ENCODE data around the gene GALNT16.
A peak's percentile ranks its signal among the peaks of the same experiment; 100 is the strongest.

Gene GALNT16

GRCh38 chr14:69237584-69237983 lies 22.4 kb upstream of the GALNT16 start:
- Histone ChIP-seq H3K27me3 (ENCODE audit: control insufficient read depth in 1 of 2, insufficient read depth in 2 of 2, low read length in 2 of 2) (no peaks in the 10 kb centered on the region), H3K9me3 (ENCODE audit: control insufficient read depth in 2 of 2, low read length in 2 of 2) (no peaks in the 10 kb centered on the region), H3K4me1 (ENCODE audit: control insufficient read depth, insufficient read depth, low read length) (no peaks in the 10 kb centered on the region), H3K27ac (ENCODE audit: low read length) (no peak overlapping the region), H3K9ac (ENCODE audit: low read length in 2 of 2) (no peak overlapping the region), H3K4me3 (ENCODE audit: low read length in 2 of 2) (no peak overlapping the region), H3K36me3 (ENCODE audit: control insufficient read depth in 2 of 2, insufficient read depth in 2 of 2, low read length in 2 of 2) (peaks cover 48 to 58% of the 10 kb centered on the region in 2 donors)

GRCh38 chr14:69238883-69239282 lies 21.1 kb upstream of the GALNT16 start:
- no peaks in the 10 kb centered on the region for H3K27me3 ChIP-seq (ENCODE audit: control insufficient read depth in 1 of 2, insufficient read depth in 2 of 2, low read length in 2 of 2)
- no peaks in the 10 kb centered on the region for H3K9me3 ChIP-seq (ENCODE audit: control insufficient read depth in 2 of 2, low read length in 2 of 2)
- no peak overlapping the region for H3K4me3 ChIP-seq (ENCODE audit: low read length in 2 of 2)
- H3K4me1 ChIP-seq (ENCODE audit: control insufficient read depth, insufficient read depth, low read length) = no peaks in the 10 kb centered on the region
- H3K36me3 ChIP-seq (ENCODE audit: control insufficient read depth in 2 of 2, insufficient read depth in 2 of 2, low read length in 2 of 2) = peaks cover 48 to 58% of the 10 kb centered on the region in 2 donors
- H3K27ac ChIP-seq (ENCODE audit: low read length) = no peak overlapping the region
- H3K9ac ChIP-seq (ENCODE audit: low read length in 2 of 2) = no peak overlapping the region

GRCh38 chr14:69240527-69241173 lies 19.3 kb upstream of the GALNT16 start:
- Histone ChIP-seq H3K9ac (ENCODE audit: low read length in 2 of 2) (no peak overlapping the region), H3K27ac (ENCODE audit: low read length) (no peak overlapping the region), H3K9me3 (ENCODE audit: control insufficient read depth in 2 of 2, low read length in 2 of 2) (no peaks in the 10 kb centered on the region), H3K4me1 (ENCODE audit: control insufficient read depth, insufficient read depth, low read length) (no peaks in the 10 kb centered on the region), H3K27me3 (ENCODE audit: control insufficient read depth in 1 of 2, insufficient read depth in 2 of 2, low read length in 2 of 2) (no peaks in the 10 kb centered on the region), H3K4me3 (ENCODE audit: low read length in 2 of 2) (no peak overlapping the region), H3K36me3 (ENCODE audit: control insufficient read depth in 2 of 2, insufficient read depth in 2 of 2, low read length in 2 of 2) (peaks cover 43 to 47% of the 10 kb centered on the region in 2 donors)

GRCh38 chr14:69241577-69241976 lies 18.4 kb upstream of the GALNT16 start:
- peaks cover 36 to 39% of the 10 kb centered on the region in 2 donors for H3K36me3 ChIP-seq (ENCODE audit: control insufficient read depth in 2 of 2, insufficient read depth in 2 of 2, low read length in 2 of 2)
- H3K9me3 ChIP-seq (ENCODE audit: control insufficient read depth in 2 of 2, low read length in 2 of 2) = no peaks in the 10 kb centered on the region
- no peak overlapping the region for H3K4me3 ChIP-seq (ENCODE audit: low read length in 2 of 2)
- no peaks in the 10 kb centered on the region for H3K27me3 ChIP-seq (ENCODE audit: control insufficient read depth in 1 of 2, insufficient read depth in 2 of 2, low read length in 2 of 2)
- H3K9ac ChIP-seq (ENCODE audit: low read length in 2 of 2) = no peak overlapping the region
- no peak overlapping the region for H3K27ac ChIP-seq (ENCODE audit: low read length)
- no peaks in the 10 kb centered on the region for H3K4me1 ChIP-seq (ENCODE audit: control insufficient read depth, insufficient read depth, low read length)

- Histone ChIP-seq H3K4me3 (ENCODE audit: low read length in 2 of 2) (no peak overlapping the region), H3K9ac (ENCODE audit: low read length in 2 of 2) (no peak overlapping the region), H3K27ac (ENCODE audit: low read length) (no peak overlapping the region)
Observed at GRCh38 chr14:69242311-69243224, 17.4 kb upstream of the GALNT16 start.

GRCh38 chr14:69244946-69245345 lies 15.0 kb upstream of the GALNT16 start:
- Histone ChIP-seq H3K4me3 (ENCODE audit: low read length in 2 of 2) (no peak overlapping the region), H3K36me3 (ENCODE audit: control insufficient read depth in 2 of 2, insufficient read depth in 2 of 2, low read length in 2 of 2) (peaks cover 12 to 16% of the 10 kb centered on the region in 2 donors), H3K9ac (ENCODE audit: low read length in 2 of 2) (no peak overlapping the region), H3K27me3 (ENCODE audit: control insufficient read depth in 1 of 2, insufficient read depth in 2 of 2, low read length in 2 of 2) (no peaks in the 10 kb centered on the region), H3K4me1 (ENCODE audit: control insufficient read depth, insufficient read depth, low read length) (peaks cover 4% of the 10 kb centered on the region), H3K9me3 (ENCODE audit: control insufficient read depth in 2 of 2, low read length in 2 of 2) (no peaks in the 10 kb centered on the region), H3K27ac (ENCODE audit: low read length) (no peak overlapping the region)

More at GRCh38 chr14:69242311-69243224, 17.4 kb upstream of the GALNT16 start:
- peaks cover 26 to 30% of the 10 kb centered on the region in 2 donors for H3K36me3 ChIP-seq (ENCODE audit: control insufficient read depth in 2 of 2, insufficient read depth in 2 of 2, low read length in 2 of 2)
- no peaks in the 10 kb centered on the region for H3K27me3 ChIP-seq (ENCODE audit: control insufficient read depth in 1 of 2, insufficient read depth in 2 of 2, low read length in 2 of 2)
- H3K9me3 ChIP-seq (ENCODE audit: control insufficient read depth in 2 of 2, low read length in 2 of 2) = no peaks in the 10 kb centered on the region
- peaks cover 4% of the 10 kb centered on the region for H3K4me1 ChIP-seq (ENCODE audit: control insufficient read depth, insufficient read depth, low read length)

- Histone ChIP-seq H3K27ac (ENCODE audit: low read length) (no peak overlapping the region), H3K27me3 (ENCODE audit: control insufficient read depth in 1 of 2, insufficient read depth in 2 of 2, low read length in 2 of 2) (no peaks in the 10 kb centered on the region), H3K4me1 (ENCODE audit: control insufficient read depth, insufficient read depth, low read length) (peaks cover 4% of the 10 kb centered on the region), H3K9me3 (ENCODE audit: control insufficient read depth in 2 of 2, low read length in 2 of 2) (no peaks in the 10 kb centered on the region), H3K9ac (ENCODE audit: low read length in 2 of 2) (no peak overlapping the region), H3K4me3 (ENCODE audit: low read length in 2 of 2) (no peak overlapping the region), H3K36me3 (ENCODE audit: control insufficient read depth in 2 of 2, insufficient read depth in 2 of 2, low read length in 2 of 2) (peaks cover 0 to 6% of the 10 kb centered on the region in 2 donors)
Observed at GRCh38 chr14:69246331-69246730, 13.6 kb upstream of the GALNT16 start.

GRCh38 chr14:69247676-69248440 lies 12.1 kb upstream of the GALNT16 start:
- Histone ChIP-seq H3K27me3 (ENCODE audit: control insufficient read depth in 1 of 2, insufficient read depth in 2 of 2, low read length in 2 of 2) (no peaks in the 10 kb centered on the region), H3K4me3 (ENCODE audit: low read length in 2 of 2) (no peak overlapping the region), H3K36me3 (ENCODE audit: control insufficient read depth in 2 of 2, insufficient read depth in 2 of 2, low read length in 2 of 2) (peaks cover 0 to 2% of the 10 kb centered on the region in 2 donors), H3K27ac (ENCODE audit: low read length) (peak overlapping the region; percentile 25), H3K9ac (ENCODE audit: low read length in 2 of 2) (no peak overlapping the region), H3K9me3 (ENCODE audit: control insufficient read depth in 2 of 2, low read length in 2 of 2) (no peaks in the 10 kb centered on the region), H3K4me1 (ENCODE audit: control insufficient read depth, insufficient read depth, low read length) (peaks cover 4% of the 10 kb centered on the region)

GRCh38 chr14:69249603-69250002 lies 10.4 kb upstream of the GALNT16 start:
- Histone ChIP-seq H3K9ac (ENCODE audit: low read length in 2 of 2) (no peak overlapping the region), H3K27me3 (ENCODE audit: control insufficient read depth in 1 of 2, insufficient read depth in 2 of 2, low read length in 2 of 2) (no peaks in the 10 kb centered on the region), H3K36me3 (ENCODE audit: control insufficient read depth in 2 of 2, insufficient read depth in 2 of 2, low read length in 2 of 2) (peaks cover 0 to 2% of the 10 kb centered on the region in 2 donors), H3K9me3 (ENCODE audit: control insufficient read depth in 2 of 2, low read length in 2 of 2) (no peaks in the 10 kb centered on the region), H3K4me3 (ENCODE audit: low read length in 2 of 2) (no peak overlapping the region), H3K4me1 (ENCODE audit: control insufficient read depth, insufficient read depth, low read length) (peaks cover 4% of the 10 kb centered on the region), H3K27ac (ENCODE audit: low read length) (no peak overlapping the region)

- peaks cover 2 to 3% of the 10 kb centered on the region in 2 donors for H3K27me3 ChIP-seq (ENCODE audit: control insufficient read depth in 1 of 2, insufficient read depth in 2 of 2, low read length in 2 of 2)
- H3K4me3 ChIP-seq (ENCODE audit: low read length in 2 of 2) = no peak overlapping the region
- H3K9me3 ChIP-seq (ENCODE audit: control insufficient read depth in 2 of 2, low read length in 2 of 2) = no peaks in the 10 kb centered on the region
- H3K27ac ChIP-seq (ENCODE audit: low read length) = no peak overlapping the region
- H3K4me1 ChIP-seq (ENCODE audit: control insufficient read depth, insufficient read depth, low read length) = no peaks in the 10 kb centered on the region
- H3K36me3 ChIP-seq (ENCODE audit: control insufficient read depth in 2 of 2, insufficient read depth in 2 of 2, low read length in 2 of 2) = no peaks in the 10 kb centered on the region
- no peak overlapping the region for H3K9ac ChIP-seq (ENCODE audit: low read length in 2 of 2)
Observed at GRCh38 chr14:69252851-69253250, 7.1 kb upstream of the GALNT16 start.
